HCT116 (cell line): ENCODE data around the gene CALM3. TPM values are rescaled to one million over a fixed set of nuclear protein-coding genes. Genes with fewer than 3 reads are reported as not detected.

Experiments
- ATAC-seq: fragments of 200-7000 bp; cut with Tn5 transposase; 2 replicates; pipeline ENCODE4 v1.9.1; 2020; ENCODE audit warnings: mild to moderate bottlenecking, moderate library complexity
- BruUV-seq: library from RNA; stranded (reverse); fragments of 400-500 nt; replicated peaks from 2 replicates; lab custom pipeline; 2021; lab: Mats Ljungman, UMichigan
- CTCF ChIA-PET: fragments of 300-600 bp; sonication (Branson Sonifier 250); formaldehyde crosslinking; loops from one replicate; lab custom pipeline; 2021; ENCODE audit warnings: antibody characterized with exemption; lab: Charles Lee
- POLR2A ChIA-PET: fragments of 300-600, 350-600 bp; sonication (Branson Sonifier 250); formaldehyde crosslinking; loops from one replicate; lab custom pipeline; 2021; ENCODE audit warnings: antibody characterized with exemption; lab: Charles Lee
- RAD21 ChIA-PET, 2 experiments: fragments of 300-600 bp; sonication (Branson Sonifier 250); formaldehyde crosslinking; loops; one replicate each; lab custom pipeline; 2023; ENCODE audit warnings: low total read pairs in 2 of 2; ENCODE audit not compliant: uncharacterized antibody in 2 of 2, unreplicated experiment in 2 of 2, low non-redundant PET in 1 of 2; lab: Charles Lee
- DNase-seq: peaks from one replicate; pipeline ENCODE4 v3.0.0-alpha.2; 2010; ENCODE audit warnings: low read depth, low spot score
- H2AFZ ChIP-seq: fragments of 200-600 bp; shearing (Covaris generic), sonication (generic); 2 replicates; pipeline ENCODE4 v1.6.1; 2017; ENCODE audit warnings: low read depth, mixed run types, mixed read lengths, antibody characterized with exemption, low read length; ENCODE audit not compliant: poor library complexity, severe bottlenecking
- H3K27ac ChIP-seq: 2 replicates; pipeline ENCODE4 v1.5.1; 2012; ENCODE audit warnings: low read depth, low read length
- H3K27me3 ChIP-seq: fragments of 200-600 bp; sonication (generic); 2 replicates; pipeline ENCODE4 v1.6.1; 2016; ENCODE audit warnings: mixed run types, low read length, mixed read lengths; ENCODE audit not compliant: insufficient read depth
- H3K36me3 ChIP-seq, 2 experiments: fragments of 200-500 bp in 1 of 2; fragments of 200-600 bp in 1 of 2; sonication (Bioruptor generic) in 1 of 2; sonication (generic) in 1 of 2; 2 replicates each; pipeline versions ENCODE4 v1.5.1 to v1.6.1; 2014 to 2016; ENCODE audit warnings: low read length in 2 of 2, inconsistent platforms in 1 of 2, mixed read lengths in 1 of 2, mixed run types in 1 of 2; ENCODE audit not compliant: insufficient read depth in 2 of 2, control insufficient read depth in 1 of 2
- H3K4me1 ChIP-seq, 2 experiments: fragments of 200-600 bp in 1 of 2; sonication (generic) in 1 of 2; 2 replicates each; pipeline versions ENCODE4 v1.5.1 to v1.6.1; 2012 to 2017; ENCODE audit warnings: low read length in 2 of 2, inconsistent platforms in 1 of 2, mild to moderate bottlenecking in 1 of 2, mixed read lengths in 1 of 2, mixed run types in 1 of 2, moderate library complexity in 1 of 2; ENCODE audit not compliant: insufficient read depth in 2 of 2, control insufficient read depth in 1 of 2
- H3K4me2 ChIP-seq: fragments of 200-600 bp; sonication (generic); 2 replicates; pipeline ENCODE4 v1.6.1; 2017; ENCODE audit warnings: mixed run types, low read length, mixed read lengths
- H3K4me3 ChIP-seq, 2 experiments: fragments of 200-600 bp in 1 of 2; sonication (generic) in 1 of 2; replicated peaks in 1 of 2; 2 replicates each; pipeline ENCODE4 v1.5.1; 2011 to 2016; ENCODE audit warnings: low read length in 2 of 2, control low read depth in 1 of 2, low read depth in 1 of 2, mild to moderate bottlenecking in 1 of 2, mixed read lengths in 1 of 2, mixed run types in 1 of 2
- H3K79me2 ChIP-seq: fragments of 200-600 bp; sonication (generic); 2 replicates; pipeline ENCODE4 v1.6.1; 2017; ENCODE audit warnings: mild to moderate bottlenecking, mixed run types, low read length, moderate library complexity, mixed read lengths; ENCODE audit not compliant: insufficient read depth
- H3K9ac ChIP-seq: fragments of 200-600 bp; sonication (generic); 2 replicates; pipeline ENCODE4 v1.6.1; 2016; ENCODE audit warnings: low read length, mixed read lengths
- H3K9me2 ChIP-seq: fragments of 200-600 bp; sonication (generic), shearing (Covaris generic); 2 replicates; pipeline ENCODE4 v1.6.1; 2017; ENCODE audit warnings: mixed run types, mild to moderate bottlenecking, moderate library complexity; ENCODE audit not compliant: insufficient read depth
- H3K9me3 ChIP-seq, 2 experiments: fragments of 200-500 bp in 1 of 2; fragments of 200-600 bp in 1 of 2; sonication (Bioruptor generic) in 1 of 2; sonication (generic) in 1 of 2; 2 replicates each; pipeline ENCODE4 v1.6.1; 2014 to 2017; ENCODE audit warnings: low read length in 2 of 2, mixed read lengths in 2 of 2, inconsistent platforms in 1 of 2, low read depth in 1 of 2, mild to moderate bottlenecking in 1 of 2, mixed run types in 1 of 2, moderate library complexity in 1 of 2; ENCODE audit not compliant: control insufficient read depth in 1 of 2, insufficient read depth in 1 of 2
- H4K20me1 ChIP-seq: fragments of 200-600 bp; sonication (generic), shearing (Covaris generic); 2 replicates; pipeline ENCODE4 v1.6.1; 2017; ENCODE audit warnings: mixed run types, mild to moderate bottlenecking, moderate library complexity; ENCODE audit not compliant: insufficient read depth
- CBX3 ChIP-seq: IDR thresholded peaks from 2 replicates; pipeline ENCODE4 v1.6.1; 2012; ENCODE audit warnings: low read depth
- EGR1 ChIP-seq: IDR thresholded peaks from 2 replicates; pipeline ENCODE4 v1.6.1; 2012; ENCODE audit warnings: low read depth
- ELF1 ChIP-seq: IDR thresholded peaks from 2 replicates; pipeline ENCODE4 v1.6.1; 2012; ENCODE audit warnings: low read depth, borderline replicate concordance
- EZH2phosphoT487 ChIP-seq: fragments of 200-600 bp; IDR thresholded peaks from 2 replicates; pipeline ENCODE4 v1.6.1; 2018; ENCODE audit warnings: antibody characterized with exemption, borderline replicate concordance
- FOSL1 ChIP-seq: IDR thresholded peaks from 2 replicates; pipeline ENCODE4 v1.6.1; 2012; ENCODE audit warnings: low read depth
- JUND ChIP-seq: IDR thresholded peaks from 2 replicates; pipeline ENCODE4 v1.6.1; 2012
- POLR2A ChIP-seq: IDR thresholded peaks from 2 replicates; pipeline ENCODE4 v1.7.0; 2011; ENCODE audit warnings: borderline replicate concordance; ENCODE audit not compliant: insufficient read depth, insufficient read length; ENCODE audit errors: extremely low read depth
- POLR2AphosphoS5 ChIP-seq: IDR thresholded peaks from 2 replicates; pipeline ENCODE4 v1.6.1; 2011; ENCODE audit warnings: mild to moderate bottlenecking, low read depth, low read length, moderate library complexity
- RAD21 ChIP-seq: IDR thresholded peaks from 2 replicates; pipeline ENCODE4 v1.6.1; 2012; ENCODE audit warnings: low read depth, mild to moderate bottlenecking
- SIN3A ChIP-seq: IDR thresholded peaks from 2 replicates; pipeline ENCODE4 v1.6.1; 2012; ENCODE audit warnings: low read depth
- SP1 ChIP-seq: IDR thresholded peaks from 2 replicates; pipeline ENCODE4 v1.6.1; 2012; ENCODE audit warnings: low read depth
- SRF ChIP-seq: IDR thresholded peaks from 2 replicates; pipeline ENCODE4 v1.6.1; 2012; ENCODE audit warnings: low read depth
- TCF7L2 ChIP-seq: IDR thresholded peaks from 2 replicates; pipeline ENCODE4 v1.7.0; 2011; ENCODE audit warnings: borderline replicate concordance, inconsistent platforms; ENCODE audit not compliant: insufficient read depth, insufficient read length; ENCODE audit errors: extremely low read depth
- YY1 ChIP-seq: IDR thresholded peaks from 2 replicates; pipeline ENCODE4 v1.6.1; 2011; ENCODE audit warnings: low read length, low read depth, moderate library complexity, mild to moderate bottlenecking; ENCODE audit not compliant: insufficient replicate concordance; ENCODE audit errors: extremely low read depth
- ZFX ChIP-seq: fragments of 450-650 bp; IDR thresholded peaks from 2 replicates; pipeline ENCODE4 v1.6.1; 2017
- ZNF274 ChIP-seq: fragments of 200-500 bp; sonication (Bioruptor generic); IDR thresholded peaks from 2 replicates; pipeline ENCODE4 v1.6.1; 2014; ENCODE audit warnings: mild to moderate bottlenecking, low read depth, low read length, inconsistent platforms
- intact Hi-C: fragments of 100-400 bp; cut with micrococcal nuclease; formaldehyde crosslinking; loops from 2 replicates; pipeline ENCODE4 v1.10.0; 2022
- total RNA-seq: library from RNA; stranded (reverse); gene quantifications from one replicate; pipeline ENCODE4 v1.2.1, GENCODE V29; 2021; ENCODE audit not compliant: unreplicated experiment
- TF ChIP-seq, protein P1 (sequence below), 3 experiments: fragments of 200-600 bp in 1 of 3; sonication (generic) in 1 of 3; IDR thresholded peaks in 2 of 3; conservative IDR thresholded peaks in 1 of 3; 2 replicates each; pipeline ENCODE4 v1.5.1; 2012 to 2017; ENCODE audit warnings: low read depth in 2 of 3, low read length in 2 of 3, antibody characterized with exemption in 1 of 3, borderline replicate concordance in 1 of 3, control low read depth in 1 of 3, mild to moderate bottlenecking in 1 of 3, mixed read lengths in 1 of 3, mixed run types in 1 of 3, moderate library complexity in 1 of 3; ENCODE audit not compliant: insufficient read depth in 1 of 3
- TF ChIP-seq, protein P2 (sequence below): IDR thresholded peaks from 2 replicates; pipeline ENCODE4 v1.6.1; 2012
- TF ChIP-seq, protein P3 (sequence below): IDR thresholded peaks from 2 replicates; pipeline ENCODE4 v1.6.1; 2011; ENCODE audit warnings: mild to moderate bottlenecking, low read length, moderate library complexity; ENCODE audit not compliant: insufficient replicate concordance; ENCODE audit errors: extremely low read depth
- TF ChIP-seq, protein P4 (sequence below): IDR thresholded peaks from 2 replicates; pipeline ENCODE4 v1.6.1; 2012

The CALM3 gene
- total RNA-seq, 1 experiment from 2014 or later = 335 TPM

DNA sequence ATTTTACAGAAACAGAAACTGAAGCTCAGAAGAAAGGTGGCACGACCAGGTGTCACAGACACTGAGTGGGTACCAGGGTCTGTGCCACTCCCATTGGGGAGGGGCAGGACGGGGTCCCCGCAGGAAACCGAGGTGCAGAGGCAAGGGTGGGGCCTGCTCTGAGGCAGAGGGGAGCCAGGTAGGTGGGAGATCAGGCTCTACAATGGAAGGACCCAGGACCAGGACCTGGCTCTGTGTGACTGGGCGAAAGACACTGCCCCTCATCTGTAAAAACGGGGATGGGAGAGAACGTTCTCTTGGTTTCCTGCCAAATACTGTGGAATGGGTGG lies 21.0 kb downstream of the CALM3 start:
- no peak overlapping the region for H3K4me2 ChIP-seq
- H3K4me1 ChIP-seq = peaks cover 0 to 20% of the 10 kb centered on the region in 2 experiments; a peak in 3 of 4 replicates
- H3K9me2 ChIP-seq = no peaks in the 10 kb centered on the region
- ChIA-PET CTCF (interaction anchor here (3.1 kb wide), 1 partner anchor 8 kb away, joined by 11 read pairs; no protein-coding TSS in a partner anchor), POLR2A (no interaction called here), RAD21 (no interaction called here)
- TF ChIP-seq SIN3A (no peak), SRF (no peak), RAD21 (no peak), POLR2A (no peak), JUND (no peak), TCF7L2 (no peak), CBX3 (no peak), ZNF274 (no peak), SP1 (no peak), EZH2phosphoT487 (no peak), POLR2AphosphoS5 (no peak), FOSL1 (no peak), EGR1 (no peak), YY1 (no peak), ELF1 (no peak), ZFX (no peak)
- TF ChIP-seq, protein P1, sequence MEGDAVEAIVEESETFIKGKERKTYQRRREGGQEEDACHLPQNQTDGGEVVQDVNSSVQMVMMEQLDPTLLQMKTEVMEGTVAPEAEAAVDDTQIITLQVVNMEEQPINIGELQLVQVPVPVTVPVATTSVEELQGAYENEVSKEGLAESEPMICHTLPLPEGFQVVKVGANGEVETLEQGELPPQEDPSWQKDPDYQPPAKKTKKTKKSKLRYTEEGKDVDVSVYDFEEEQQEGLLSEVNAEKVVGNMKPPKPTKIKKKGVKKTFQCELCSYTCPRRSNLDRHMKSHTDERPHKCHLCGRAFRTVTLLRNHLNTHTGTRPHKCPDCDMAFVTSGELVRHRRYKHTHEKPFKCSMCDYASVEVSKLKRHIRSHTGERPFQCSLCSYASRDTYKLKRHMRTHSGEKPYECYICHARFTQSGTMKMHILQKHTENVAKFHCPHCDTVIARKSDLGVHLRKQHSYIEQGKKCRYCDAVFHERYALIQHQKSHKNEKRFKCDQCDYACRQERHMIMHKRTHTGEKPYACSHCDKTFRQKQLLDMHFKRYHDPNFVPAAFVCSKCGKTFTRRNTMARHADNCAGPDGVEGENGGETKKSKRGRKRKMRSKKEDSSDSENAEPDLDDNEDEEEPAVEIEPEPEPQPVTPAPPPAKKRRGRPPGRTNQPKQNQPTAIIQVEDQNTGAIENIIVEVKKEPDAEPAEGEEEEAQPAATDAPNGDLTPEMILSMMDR (IDR thresholded peaks at IDR 0.05 in 2 of 3, conservative IDR thresholded peaks at IDR 0.05 in 1 of 3; ENCODE audit: borderline replicate concordance in 1 of 3, insufficient read depth in 1 of 3, low read depth in 2 of 3, low read length in 2 of 3) = no peak
- TF ChIP-seq, protein P2, sequence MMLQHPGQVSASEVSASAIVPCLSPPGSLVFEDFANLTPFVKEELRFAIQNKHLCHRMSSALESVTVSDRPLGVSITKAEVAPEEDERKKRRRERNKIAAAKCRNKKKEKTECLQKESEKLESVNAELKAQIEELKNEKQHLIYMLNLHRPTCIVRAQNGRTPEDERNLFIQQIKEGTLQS = no peak
- TF ChIP-seq, protein P3, sequence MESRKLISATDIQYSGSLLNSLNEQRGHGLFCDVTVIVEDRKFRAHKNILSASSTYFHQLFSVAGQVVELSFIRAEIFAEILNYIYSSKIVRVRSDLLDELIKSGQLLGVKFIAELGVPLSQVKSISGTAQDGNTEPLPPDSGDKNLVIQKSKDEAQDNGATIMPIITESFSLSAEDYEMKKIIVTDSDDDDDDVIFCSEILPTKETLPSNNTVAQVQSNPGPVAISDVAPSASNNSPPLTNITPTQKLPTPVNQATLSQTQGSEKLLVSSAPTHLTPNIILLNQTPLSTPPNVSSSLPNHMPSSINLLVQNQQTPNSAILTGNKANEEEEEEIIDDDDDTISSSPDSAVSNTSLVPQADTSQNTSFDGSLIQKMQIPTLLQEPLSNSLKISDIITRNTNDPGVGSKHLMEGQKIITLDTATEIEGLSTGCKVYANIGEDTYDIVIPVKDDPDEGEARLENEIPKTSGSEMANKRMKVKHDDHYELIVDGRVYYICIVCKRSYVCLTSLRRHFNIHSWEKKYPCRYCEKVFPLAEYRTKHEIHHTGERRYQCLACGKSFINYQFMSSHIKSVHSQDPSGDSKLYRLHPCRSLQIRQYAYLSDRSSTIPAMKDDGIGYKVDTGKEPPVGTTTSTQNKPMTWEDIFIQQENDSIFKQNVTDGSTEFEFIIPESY = no peak
- TF ChIP-seq, protein P4, sequence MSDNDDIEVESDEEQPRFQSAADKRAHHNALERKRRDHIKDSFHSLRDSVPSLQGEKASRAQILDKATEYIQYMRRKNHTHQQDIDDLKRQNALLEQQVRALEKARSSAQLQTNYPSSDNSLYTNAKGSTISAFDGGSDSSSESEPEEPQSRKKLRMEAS = no peak
- DNase-seq (no peak), ATAC-seq (no peak)
- H3K9me3 ChIP-seq = no peaks in the 10 kb centered on the region
- intact Hi-C loops = no loop called here
- H3K27ac ChIP-seq = no peak overlapping the region
- no peak overlapping the region for H3K4me3 ChIP-seq
- H4K20me1 ChIP-seq = no peaks in the 10 kb centered on the region
- no peak overlapping the region for H2AFZ ChIP-seq
- no peaks in the 10 kb centered on the region for H3K36me3 ChIP-seq
- no peaks in the 10 kb centered on the region for H3K79me2 ChIP-seq
- no peaks in the 10 kb centered on the region for H3K27me3 ChIP-seq
- BruUV-seq = no TSS peak
- no peak overlapping the region for H3K9ac ChIP-seq
